Cardiac muscle cell (in vitro differentiated cells and primary cell): ENCODE data around the gene PDPN. TPM values are rescaled to one million over a fixed set of nuclear protein-coding genes. Genes with fewer than 3 reads are reported as not detected.

Experiments
- DNase-seq, 2 donors: peaks; one replicate each; pipeline versions ENCODE4 v3.0.0 to v3.0.0-alpha.2; 2010 to 2017; ENCODE audit warnings: low read depth in 1 of 2, low spot score in 1 of 2
- H3K27ac ChIP-seq: fragments of 200-600 bp; sonication (generic); 2 replicates; pipeline ENCODE4 v1.5.1; 2016
- H3K27me3 ChIP-seq: fragments of 200-600 bp; sonication (generic); 2 replicates; pipeline ENCODE4 v1.6.0; 2016; ENCODE audit warnings: control low read depth
- H3K36me3 ChIP-seq: fragments of 200-600 bp; sonication (generic); 2 replicates; pipeline ENCODE4 v1.5.1; 2016; ENCODE audit warnings: control low read depth
- H3K4me1 ChIP-seq: fragments of 200-600 bp; sonication (generic); 2 replicates; pipeline ENCODE4 v1.8.1; 2017; ENCODE audit warnings: low read depth, mild to moderate bottlenecking, mixed run types
- H3K4me3 ChIP-seq: fragments of 200-600 bp; sonication (generic); 2 replicates; pipeline ENCODE4 v1.5.1; 2016; ENCODE audit warnings: mild to moderate bottlenecking
- H3K9me3 ChIP-seq: fragments of 200-600 bp; sonication (generic); 2 replicates; pipeline ENCODE4 v1.5.1; 2017; ENCODE audit warnings: low read depth, mild to moderate bottlenecking, control low read depth
- polyA plus RNA-seq: library from polyadenylated mRNA; unstranded; fragments of >200 nt; fragmentation: Nextera tagmentation; extraction: Ambion mirVana; gene quantifications from 2 replicates; pipeline ENCODE4 v1.2.1, GENCODE V29; 2016
- total RNA-seq: library from RNA; depleted of rRNA; stranded (reverse); fragments of >200 nt; gene quantifications from 2 replicates; pipeline ENCODE4 v1.2.3, GENCODE V29; 2016
- TF ChIP-seq, protein P1 (sequence below): IDR thresholded peaks from 2 replicates; pipeline ENCODE4 v1.5.1; 2012; ENCODE audit warnings: low read depth, mild to moderate bottlenecking, low read length

PDPN gene
- total and polyA plus RNA-seq, 2 experiments from 2014 or later, result 13.0 to 22.8 TPM

- H3K27me3 ChIP-seq, result no peaks in the 10 kb centered on the region
- DNase-seq, result no peak
- H3K4me1 ChIP-seq, result peaks cover 16% of the 10 kb centered on the region
- no peaks in the 10 kb centered on the region for H3K9me3 ChIP-seq
- H3K27ac ChIP-seq, result no peak overlapping the region
- no peaks in the 10 kb centered on the region for H3K36me3 ChIP-seq
- TF ChIP-seq, protein P1, sequence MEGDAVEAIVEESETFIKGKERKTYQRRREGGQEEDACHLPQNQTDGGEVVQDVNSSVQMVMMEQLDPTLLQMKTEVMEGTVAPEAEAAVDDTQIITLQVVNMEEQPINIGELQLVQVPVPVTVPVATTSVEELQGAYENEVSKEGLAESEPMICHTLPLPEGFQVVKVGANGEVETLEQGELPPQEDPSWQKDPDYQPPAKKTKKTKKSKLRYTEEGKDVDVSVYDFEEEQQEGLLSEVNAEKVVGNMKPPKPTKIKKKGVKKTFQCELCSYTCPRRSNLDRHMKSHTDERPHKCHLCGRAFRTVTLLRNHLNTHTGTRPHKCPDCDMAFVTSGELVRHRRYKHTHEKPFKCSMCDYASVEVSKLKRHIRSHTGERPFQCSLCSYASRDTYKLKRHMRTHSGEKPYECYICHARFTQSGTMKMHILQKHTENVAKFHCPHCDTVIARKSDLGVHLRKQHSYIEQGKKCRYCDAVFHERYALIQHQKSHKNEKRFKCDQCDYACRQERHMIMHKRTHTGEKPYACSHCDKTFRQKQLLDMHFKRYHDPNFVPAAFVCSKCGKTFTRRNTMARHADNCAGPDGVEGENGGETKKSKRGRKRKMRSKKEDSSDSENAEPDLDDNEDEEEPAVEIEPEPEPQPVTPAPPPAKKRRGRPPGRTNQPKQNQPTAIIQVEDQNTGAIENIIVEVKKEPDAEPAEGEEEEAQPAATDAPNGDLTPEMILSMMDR, result no peak
- no peak overlapping the region for H3K4me3 ChIP-seq
Observed at GRCh38 chr1:13590486-13590885, 6.9 kb downstream of the PDPN start.

DNA sequence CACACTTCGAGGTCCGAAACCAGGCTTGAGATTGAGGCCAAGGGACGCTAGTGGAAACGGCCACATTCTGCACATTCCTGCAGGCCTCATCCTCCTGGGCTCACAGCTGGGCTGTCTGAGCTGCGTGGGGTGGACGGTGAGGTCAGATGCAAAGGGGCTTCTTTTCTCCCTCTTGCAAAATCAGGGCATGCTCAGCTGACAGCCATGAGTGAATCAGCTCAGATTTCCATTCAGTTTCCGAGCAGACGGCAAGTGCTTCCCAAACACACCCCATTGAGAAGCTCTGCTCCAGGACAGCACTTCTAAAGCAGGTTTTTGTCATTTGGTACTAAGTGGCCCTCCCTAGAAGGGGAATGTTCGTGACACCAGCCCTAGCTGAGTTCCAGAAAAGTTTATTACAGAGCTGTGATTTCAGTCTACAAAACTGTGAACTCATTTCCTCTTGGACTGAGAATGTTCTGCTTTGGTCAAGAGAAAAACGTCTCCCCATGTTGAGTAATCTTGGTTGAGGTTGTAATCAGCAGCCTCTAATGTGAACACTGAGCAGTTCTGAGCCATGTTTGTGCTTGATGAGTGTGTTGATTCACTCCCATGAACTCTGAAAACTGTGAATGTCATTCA, 10.0 kb downstream of the PDPN start:
- Histone ChIP-seq H3K27me3 (no peaks in the 10 kb centered on the region), H3K9me3 (no peaks in the 10 kb centered on the region), H3K4me1 (peaks cover 7% of the 10 kb centered on the region), H3K36me3 (no peaks in the 10 kb centered on the region), H3K4me3 (no peak overlapping the region), H3K27ac (peak overlapping the region; percentile 4)
- TF ChIP-seq, protein P1, result no peak
- peak in 1 of 2 donors; percentile 94 for DNase-seq

GRCh38 chr1:13595411-13595810, 11.8 kb downstream of the PDPN start:
- no peak for DNase-seq
- TF ChIP-seq, protein P1, result no peak
- H3K36me3 ChIP-seq, result no peaks in the 10 kb centered on the region
- no peak overlapping the region for H3K4me3 ChIP-seq
- no peaks in the 10 kb centered on the region for H3K27me3 ChIP-seq
- peaks cover 7% of the 10 kb centered on the region for H3K4me1 ChIP-seq
- H3K9me3 ChIP-seq, result no peaks in the 10 kb centered on the region
- no peak overlapping the region for H3K27ac ChIP-seq

GRCh38 chr1:13597166-13597565, 13.5 kb downstream of the PDPN start:
- Histone ChIP-seq H3K27ac (no peak overlapping the region), H3K9me3 (no peaks in the 10 kb centered on the region), H3K27me3 (no peaks in the 10 kb centered on the region), H3K4me1 (peaks cover 21% of the 10 kb centered on the region), H3K36me3 (no peaks in the 10 kb centered on the region), H3K4me3 (no peak overlapping the region)
- DNase-seq, result no peak
- TF ChIP-seq, protein P1, result no peak

DNA sequence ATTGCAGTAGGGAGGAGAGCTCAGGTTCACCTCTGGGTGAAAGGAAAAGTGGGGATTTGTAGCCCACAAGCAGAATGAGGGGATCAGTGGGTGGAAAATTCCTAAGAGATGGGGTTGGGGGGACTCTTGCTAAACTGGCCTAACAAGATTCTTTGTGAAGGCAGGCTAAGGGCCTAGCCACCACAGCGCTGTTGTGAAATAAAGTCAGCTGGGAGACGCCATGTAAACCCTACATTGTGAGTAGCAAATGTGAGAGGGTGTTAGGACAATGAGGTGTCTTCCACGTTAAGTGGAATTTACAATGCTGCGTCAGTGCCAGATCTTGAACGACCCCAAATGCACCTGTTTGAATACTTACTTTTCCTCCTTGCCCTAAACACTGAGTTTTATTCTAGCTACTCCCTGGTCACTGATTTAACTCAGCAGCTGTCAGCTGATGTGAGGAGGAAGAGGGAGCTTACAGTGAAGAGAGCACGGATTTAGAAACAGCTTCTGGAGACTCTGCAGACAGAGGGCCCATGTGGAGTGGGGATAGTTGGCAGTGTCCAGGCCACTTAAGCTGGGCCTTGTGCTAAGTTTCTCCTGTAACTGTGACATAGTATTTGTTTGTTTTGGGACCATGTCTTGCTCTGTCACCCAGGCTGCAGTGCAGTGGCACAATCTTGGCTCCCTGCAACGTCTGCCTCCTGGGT, 17.3 kb downstream of the PDPN start:
- Histone ChIP-seq H3K27ac (peak overlapping the region; percentile 87), H3K9me3 (no peaks in the 10 kb centered on the region), H3K27me3 (no peaks in the 10 kb centered on the region), H3K4me3 (no peak overlapping the region), H3K4me1 (peaks cover 14% of the 10 kb centered on the region), H3K36me3 (no peaks in the 10 kb centered on the region)
- DNase-seq, result peak in 1 of 2 donors; percentile 71
- TF ChIP-seq, protein P1, result no peak
